Measurements from ENCODE around the gene TALDO1.

TALDO1 gene

DNA sequence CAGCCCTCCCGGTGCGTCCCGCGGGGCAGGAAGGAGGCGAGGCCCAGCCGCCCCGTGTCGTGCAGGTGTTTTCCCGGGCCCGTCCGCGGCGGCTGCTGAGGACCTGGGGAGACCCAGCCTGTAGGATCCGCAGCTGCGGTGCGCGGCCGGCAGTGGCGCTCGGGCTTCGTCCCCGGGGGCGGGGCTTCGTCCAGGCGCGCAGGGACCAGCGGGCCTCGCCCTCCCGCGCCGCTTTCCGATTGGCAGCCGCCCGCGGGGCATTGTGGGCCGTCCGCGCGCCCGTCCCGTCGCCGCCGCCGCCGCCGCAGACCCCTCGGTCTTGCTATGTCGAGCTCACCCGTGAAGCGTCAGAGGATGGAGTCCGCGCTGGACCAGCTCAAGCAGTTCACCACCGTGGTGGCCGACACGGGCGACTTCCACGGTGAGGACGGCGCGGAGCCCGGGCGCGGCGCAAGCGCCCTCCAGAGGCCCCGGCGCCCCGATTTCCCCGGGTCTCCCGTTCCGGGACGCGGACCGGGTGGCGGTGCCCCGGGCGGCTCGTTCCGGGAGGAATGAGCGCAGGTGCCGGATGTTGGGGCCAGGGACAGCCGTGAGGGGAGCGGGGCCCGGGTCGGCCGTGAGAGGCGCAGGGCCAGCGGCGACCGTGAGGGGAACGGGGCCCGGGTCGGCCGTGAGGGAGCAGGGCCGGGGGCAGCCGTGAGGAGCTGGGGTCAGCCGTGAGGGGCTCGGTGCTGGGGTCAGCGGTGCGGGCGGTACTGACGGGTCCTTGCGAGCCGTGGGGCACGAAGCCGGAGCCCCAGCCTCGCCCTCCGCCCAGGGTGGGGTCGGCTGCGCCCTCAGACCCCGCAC, at the start of gene TALDO1:
TSS of gene TALDO1 (plus strand) at position 307 of the 849 bp plus-strand sequence. CDS start at position 325, 18 bp downstream.
- DNase-seq, result peak; percentile 93

DNA sequence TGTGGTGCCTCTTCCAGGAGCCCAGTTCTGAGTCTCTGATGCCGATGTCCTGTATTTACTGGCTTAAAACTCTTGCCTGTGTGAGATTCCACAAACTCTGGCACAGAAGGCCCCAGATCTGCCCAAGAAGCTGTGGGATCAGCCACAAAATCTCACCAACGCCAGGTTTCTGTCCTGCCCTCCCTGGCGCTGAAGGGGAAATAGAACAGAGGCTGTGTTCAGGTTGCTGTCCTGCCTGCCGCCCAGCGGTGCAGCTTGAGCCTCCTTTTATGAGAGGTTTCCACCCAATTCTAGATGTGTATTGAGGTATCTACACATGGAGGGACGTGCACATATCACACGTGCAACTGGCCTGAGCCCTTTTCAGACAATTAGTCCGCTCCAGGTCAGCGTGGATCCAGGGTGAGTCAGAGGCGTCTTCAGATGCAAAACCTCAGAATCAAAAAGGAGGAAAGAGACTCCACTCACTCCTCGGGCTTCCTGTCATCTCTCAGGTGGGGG, 49.4 kb upstream of the TALDO1 start:
- no peak for DNase-seq

DNA sequence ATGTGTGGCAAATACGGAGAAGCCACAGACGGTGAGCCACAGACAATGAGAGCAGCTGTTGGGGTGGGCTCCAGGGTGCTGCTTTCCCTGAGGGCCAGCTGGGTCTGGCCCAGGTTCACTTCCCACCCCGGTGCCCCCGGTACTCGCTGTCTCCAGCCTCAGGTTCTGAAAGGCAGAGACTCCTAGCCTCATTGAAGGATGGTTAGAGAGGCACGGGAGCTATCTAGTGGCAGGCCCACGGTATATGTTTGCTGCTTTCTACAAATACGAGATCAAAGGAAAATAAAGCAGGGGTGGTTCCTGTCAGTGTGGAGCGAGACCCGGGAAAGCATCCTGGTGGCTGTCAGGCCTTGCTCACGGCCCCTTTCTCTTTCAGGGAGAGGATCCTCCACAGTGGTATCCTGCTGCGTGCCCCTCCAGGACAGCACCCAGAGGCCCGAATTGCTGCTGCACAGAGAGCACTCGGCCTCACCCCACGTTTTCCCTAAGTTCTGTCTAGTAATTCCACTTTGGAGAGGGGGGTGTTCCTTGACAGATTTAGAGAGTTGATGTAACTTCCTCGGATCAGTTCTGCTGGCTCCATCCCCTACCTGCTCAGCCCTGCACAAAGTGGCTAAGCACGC, 48.7 kb upstream of the TALDO1 start:
- no peak for DNase-seq

DNA sequence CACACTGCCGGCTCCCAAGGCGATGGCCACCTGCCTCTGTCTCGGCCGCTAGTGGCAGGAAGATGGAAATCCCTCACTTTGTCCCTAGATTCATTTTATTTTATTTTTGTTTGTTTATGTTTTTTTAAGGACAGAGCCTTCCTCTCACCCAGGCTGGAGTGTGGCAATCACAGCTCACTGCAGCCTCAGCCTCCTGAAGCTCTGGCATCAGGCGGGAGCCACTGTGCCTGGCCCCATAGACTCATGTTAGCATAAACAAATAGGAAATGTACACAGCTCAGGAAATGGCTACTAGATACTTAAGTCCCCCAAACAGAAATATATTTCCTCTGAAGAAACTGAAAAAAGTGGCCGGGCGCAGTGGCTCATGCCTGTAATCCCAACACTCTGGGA, 48.2 kb upstream of the TALDO1 start:
- DNase-seq, result no peak

DNA sequence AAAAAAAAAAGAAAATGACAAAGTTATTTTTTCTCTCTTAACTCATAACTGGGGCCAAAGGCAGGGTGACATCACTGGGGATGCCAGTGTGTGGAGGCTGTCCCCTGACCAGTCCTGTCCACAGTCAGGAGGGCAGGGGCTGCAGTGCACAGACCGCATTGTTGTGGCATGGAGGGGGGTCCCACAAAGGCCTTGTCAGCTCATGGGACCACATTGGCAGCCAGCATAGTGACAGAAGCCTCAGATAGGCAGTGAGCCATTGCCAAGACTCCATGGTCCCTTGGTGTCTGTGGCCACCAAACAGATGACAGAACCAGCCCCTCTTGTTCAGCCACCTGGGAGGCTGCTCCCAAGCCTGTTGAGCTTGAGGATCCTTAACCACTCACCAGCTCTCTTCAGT, 47.5 kb upstream of the TALDO1 start:
- DNase-seq, result no peak

DNA sequence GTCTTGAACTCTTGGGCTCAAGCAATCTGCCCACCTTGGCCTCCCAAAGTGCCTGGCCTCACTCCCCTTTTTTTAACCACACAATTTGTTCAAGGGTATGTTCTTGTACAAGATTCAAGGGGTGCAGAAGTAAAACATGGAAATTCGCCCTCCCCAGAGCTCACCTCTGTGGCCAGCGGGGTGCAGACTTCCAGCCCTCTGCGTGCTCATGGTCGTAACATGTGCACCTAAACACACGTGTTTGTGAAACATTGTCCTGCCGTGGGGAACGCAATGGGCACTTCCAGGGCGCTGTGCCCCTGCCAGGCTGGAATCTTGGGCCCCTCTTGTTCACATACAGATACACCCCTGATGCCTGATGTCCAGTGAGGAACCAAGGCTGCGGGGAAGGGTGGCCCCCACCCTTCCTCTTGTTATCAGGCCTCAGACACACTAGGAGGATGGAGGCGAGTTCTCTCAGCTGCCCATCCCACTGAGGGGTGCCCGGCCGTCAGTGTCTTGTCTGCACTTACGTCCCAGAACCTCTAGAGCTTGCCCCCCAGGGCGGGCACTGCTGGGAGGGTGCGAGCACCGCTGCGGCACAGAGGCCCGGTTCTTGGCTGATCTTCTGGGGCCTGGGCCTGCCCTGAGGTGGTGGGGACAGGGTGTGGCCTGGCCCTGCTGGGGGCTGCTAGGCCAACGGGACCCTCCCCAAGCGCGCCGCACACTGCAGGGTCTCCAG, 45.4 kb upstream of the TALDO1 start:
- DNase-seq, result no peak

- no peak for DNase-seq
Measured at GRCh38 chr11:702462-703461, 44.5 kb upstream of the TALDO1 start.

- no peak for DNase-seq
Measured at GRCh38 chr11:703506-703905, 43.8 kb upstream of the TALDO1 start.

GRCh38 chr11:704228-704674, 43.0 kb upstream of the TALDO1 start:
- no peak for DNase-seq

GRCh38 chr11:704781-705645, 42.3 kb upstream of the TALDO1 start:
- DNase-seq, result no peak

GRCh38 chr11:705646-706438, 41.4 kb upstream of the TALDO1 start, which contains the start of gene EPS8L2:
Gene EPS8L2, plus strand, starts transcription at chr11:706231. Its CDS starts 3,177 bp downstream, at chr11:709408.
- no peak for DNase-seq

- DNase-seq, result no peak
Measured at GRCh38 chr11:706439-706956, 40.8 kb upstream of the TALDO1 start.

DNA sequence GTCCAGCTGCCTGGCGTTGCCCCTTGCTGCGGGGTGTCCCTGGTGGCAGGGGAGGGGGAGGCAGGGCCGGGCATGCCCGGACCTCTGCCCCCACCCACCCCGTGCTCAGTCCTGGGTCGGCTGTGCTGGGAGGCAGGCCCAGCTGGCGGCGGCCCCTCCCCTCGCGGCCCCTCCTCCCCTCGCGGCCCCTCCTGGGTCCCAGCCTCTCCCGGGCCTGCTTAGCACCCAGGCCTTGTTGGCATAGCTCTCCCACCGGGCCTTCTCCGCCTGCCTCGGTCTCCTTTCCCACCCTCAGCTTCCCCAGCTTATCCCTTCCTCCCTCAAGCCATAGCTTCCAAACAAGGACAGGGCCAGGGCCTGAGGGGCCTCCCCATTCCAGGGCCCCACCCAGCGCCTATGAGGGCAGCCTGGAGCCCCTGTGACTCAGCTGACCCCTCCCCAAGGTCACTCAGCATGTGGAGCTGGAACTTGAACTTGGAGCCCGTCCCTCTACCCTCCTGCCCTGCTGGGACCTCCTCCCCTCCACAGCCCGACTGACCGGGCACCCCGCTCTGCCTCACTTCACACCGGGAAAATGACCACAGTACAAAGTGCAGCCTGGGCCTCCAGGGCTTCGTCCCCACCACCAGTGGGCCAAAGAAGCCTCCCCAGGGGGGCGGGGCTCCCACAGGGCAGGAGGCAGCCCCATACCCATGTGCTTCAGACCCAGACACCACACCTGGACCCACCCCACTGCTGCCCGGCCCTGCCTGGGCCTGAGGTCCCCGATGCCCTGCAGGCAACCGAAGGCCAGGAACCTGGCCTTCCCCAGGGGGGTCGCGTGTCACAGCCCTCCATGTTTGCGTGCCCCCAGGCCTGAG, 40.1 kb upstream of the TALDO1 start:
- DNase-seq, result no peak

DNA sequence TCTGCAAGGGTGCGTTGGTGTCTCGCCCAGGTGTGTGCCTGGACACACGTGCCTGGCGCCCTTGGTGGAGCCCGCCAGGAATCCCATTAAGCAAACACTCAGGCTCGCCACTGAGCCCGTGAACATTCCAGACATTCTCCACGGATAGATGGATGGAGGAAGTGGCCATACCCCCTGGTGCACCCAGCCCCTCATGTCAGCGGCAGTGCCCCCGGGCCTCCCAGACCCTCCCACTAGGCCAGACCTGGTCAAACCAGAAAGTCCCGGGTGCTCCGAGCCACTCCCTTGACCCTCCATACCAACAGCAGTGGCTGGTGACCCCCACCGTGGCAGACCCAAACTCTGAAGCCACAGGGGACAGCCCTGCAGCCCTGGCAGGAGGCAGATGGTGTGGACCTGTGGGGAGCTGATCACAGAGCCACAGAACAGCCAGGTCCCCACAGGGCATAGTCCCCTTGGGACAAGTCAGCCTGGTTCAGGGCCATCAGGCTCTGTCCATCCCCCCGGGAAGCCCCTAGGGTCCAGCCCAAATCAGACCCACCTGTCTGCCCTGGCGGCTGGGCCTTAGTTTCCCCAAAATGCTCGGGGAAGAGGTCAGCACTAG, 39.3 kb upstream of the TALDO1 start:
- DNase-seq, result no peak

DNA sequence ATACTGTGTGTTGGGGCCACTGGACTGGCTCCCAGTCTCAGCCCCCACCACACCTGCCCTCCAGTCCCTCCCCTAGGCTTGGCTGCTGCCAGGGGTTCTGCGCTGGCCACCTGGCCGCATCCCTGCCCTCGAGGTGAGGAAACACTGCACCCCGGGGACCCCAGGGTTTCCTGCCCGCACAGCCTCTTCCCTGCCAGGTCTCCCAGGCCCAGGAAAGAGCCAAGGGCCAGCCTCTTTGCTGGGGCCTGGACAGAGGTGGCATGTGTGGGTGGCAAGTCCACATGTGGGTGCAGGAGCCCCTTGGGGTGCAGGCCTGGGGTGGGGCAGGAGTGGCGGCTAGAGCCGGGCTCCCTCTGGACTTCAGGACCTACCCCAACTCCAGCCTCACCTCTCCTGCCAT, 38.8 kb upstream of the TALDO1 start:
- DNase-seq, result no peak

- no peak for DNase-seq
Measured at GRCh38 chr11:709109-709997, 37.9 kb upstream of the TALDO1 start.

DNA sequence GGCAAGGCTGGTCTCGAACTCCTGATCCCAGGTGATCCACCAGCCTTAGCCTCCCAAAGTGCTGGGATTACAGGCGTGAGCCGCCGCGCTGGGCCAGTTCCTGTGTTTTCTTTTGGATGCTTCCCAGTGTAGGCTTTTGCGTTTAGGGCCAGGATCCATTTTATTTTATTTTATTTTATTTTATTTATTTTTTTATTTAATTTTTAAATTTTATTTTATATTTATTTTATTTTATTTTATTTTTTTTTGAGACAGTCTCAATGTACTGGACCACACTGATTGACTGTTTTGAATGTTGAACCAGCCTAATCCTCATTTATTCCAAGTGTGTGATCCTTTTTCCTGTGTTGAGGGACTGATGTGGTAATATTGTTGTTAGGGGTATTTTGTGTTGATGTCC, 32.8 kb upstream of the TALDO1 start:
- no peak for DNase-seq
